Activated naive CD4-positive, alpha-beta T cell treated with anti-CD3 and anti-CD28 coated beads, Interleukin-2, amount 50 U/mL, for 72 hours (primary cell): ENCODE data around the gene MSH6. TPM values are rescaled to one million over a fixed set of nuclear protein-coding genes. Genes with fewer than 3 reads are reported as not detected.

ENCODE experiments used
- total RNA-seq, 2 donors: library from RNA; stranded (reverse); gene quantifications; one replicate each; pipeline ENCODE4 v1.2.3, GENCODE V29; 2022

The MSH6 gene
- total RNA-seq, 2 donors from 2014 or later: 108 to 126 TPM

Other genes starting within 250 kb of the MSH6 start
- gene KCNK12, start 212.2 kb upstream of the MSH6 start, total RNA-seq: under 1 TPM; 0.16 to 0.31 TPM
- 10 to 100 TPM; 42.2 to 54.2 TPM for gene FBXO11, start 123.4 kb downstream of the MSH6 start, total RNA-seq